Ovary (tissue), 9 donors: ENCODE measurements around the gene NPPA. TPM values are rescaled to one million over a fixed set of nuclear protein-coding genes. Genes with fewer than 3 reads are reported as not detected.

Experiments
- DNase-seq, 5 donors: peaks; one replicate each; pipeline ENCODE4 v3.0.0-alpha.2; 2019 to 2020
- H3K27ac ChIP-seq, 2 donors: fragments of 200-600 bp; one replicate each; pipeline versions ENCODE4 v1.5.1 to v1.8.0; 2019 to 2022
- H3K27me3 ChIP-seq: fragments of 200-600 bp; one replicate; pipeline ENCODE4 v1.8.0; 2022
- H3K36me3 ChIP-seq: fragments of 200-600 bp; sonication (generic); one replicate; pipeline ENCODE4 v1.5.1; 2019
- H3K4me1 ChIP-seq: one replicate; pipeline ENCODE4 v1.8.1; 2013; ENCODE audit warnings: mild to moderate bottlenecking, moderate library complexity; ENCODE audit not compliant: insufficient read depth
- H3K4me3 ChIP-seq: fragments of 200-600 bp; sonication (generic); one replicate; pipeline ENCODE4 v1.5.1; 2017
- H3K9me3 ChIP-seq, 2 donors: fragments of 200-600 bp in 1 of 2; sonication (generic) in 1 of 2; one replicate each; pipeline versions ENCODE4 v1.5.1 to v1.8.1; 2013 to 2019; ENCODE audit warnings: mild to moderate bottlenecking in 1 of 2, moderate library complexity in 1 of 2
- CTCF ChIP-seq, 3 donors: fragments of 450-650 bp in 2 of 3; fragments of 200-600 bp in 1 of 3; IDR thresholded peaks; one replicate each; pipeline versions ENCODE4 v1.5.1 to v1.8.0; 2016 to 2022; ENCODE audit warnings: antibody characterized with exemption in 3 of 3, mild to moderate bottlenecking in 1 of 3
- EP300 ChIP-seq: sonication (generic); formaldehyde crosslinking; IDR thresholded peaks from one replicate; pipeline ENCODE4 v1.6.1; 2017; ENCODE audit warnings: antibody characterized with exemption
- POLR2A ChIP-seq: fragments of 450-650 bp; IDR thresholded peaks from one replicate; pipeline ENCODE4 v1.6.1; 2017; ENCODE audit warnings: antibody characterized with exemption, mild to moderate bottlenecking, moderate library complexity
- WGBS, 3 donors: extraction: QIAGEN DNeasy Blood & Tissue Kit in 1 of 3; methylation state at CpG; one replicate each; pipeline versions ENCODE4 v1.1.5 to v1.1.7; 2013 to 2017; 5-methylcytosine and 5-hydroxymethylcytosine counted together
- intact Hi-C, 4 donors: fragments of 100-400 bp; cut with DNase I; formaldehyde crosslinking; loops; one replicate each; pipeline versions ENCODE4 v1.11.0 to v1.15.1; 2022 to 2023
- polyA plus RNA-seq, 2 donors: library from polyadenylated mRNA; stranded (reverse); fragments of 200-250 nt in 1 of 2; fragments of 350-450 nt in 1 of 2; fragmentation: Illumina TruSeq in 1 of 2; extraction: RNeasy Lipid Tissue Mini Kit (QIAGEN cat#74804) in 1 of 2; gene quantifications; one replicate each; pipeline ENCODE4 v1.2.3, GENCODE V29; 2013 to 2014
- total RNA-seq, 7 donors: library from RNA; depleted of rRNA in 2 of 7; stranded (reverse); fragments of >200 nt in 2 of 7; fragmentation: NEBNext Ultra II Directional in 3 of 7; extraction: Animal tissue kit (Norgen Biotek cat#: 25700) in 3 of 7; gene quantifications; one replicate each; pipeline versions ENCODE4 v1.1.0 to v1.2.4, GENCODE V29; 2016 to 2023
- donor health status: DM: no; HTN: no; CAD: no; lungs with moderate emphysema.
- donor health status: DM: no; HTN: no; CAD: no.
- donor health status: Bipolar disorder and iron deficiency.
- donor health status: DM: yes; HTN: yes; CAD: no.
- donor health status: DM: no; HTN: no; CAD: no.
- donor health status: DM: yes; HTN: yes; CAD: no.

Gene NPPA
- total and polyA plus RNA-seq, 9 donors: 0.83 to 2.5 (median 0.96) TPM; not detected in 4

DNA sequence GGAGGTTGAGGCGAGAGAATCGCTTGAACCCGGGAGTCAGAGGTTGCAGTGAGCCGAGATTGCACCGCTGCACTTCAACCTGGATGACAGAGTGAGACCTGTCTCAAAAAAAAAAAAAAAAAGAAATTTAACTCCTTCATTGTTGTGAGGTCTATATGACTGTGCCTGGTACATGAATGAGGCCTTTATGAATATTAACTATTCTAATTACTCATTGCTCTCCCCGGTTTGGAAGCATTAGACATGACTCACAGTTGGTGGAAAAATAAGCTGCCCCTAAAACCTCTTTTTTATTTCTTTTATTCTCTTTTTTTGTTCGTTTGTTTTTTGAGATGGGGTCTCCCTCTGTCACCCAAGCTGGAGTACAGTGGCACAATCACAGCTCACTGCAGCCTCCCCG, 7.8 kb upstream of the NPPA start:
- intact Hi-C loops: loop anchor here in 1 of 4 donors (10.0 kb wide), 1 partner anchor 239 kb away; no protein-coding TSS in a partner anchor
- Histone ChIP-seq H3K4me3 (no peak overlapping the region), H3K36me3 (no peaks in the 10 kb centered on the region), H3K27ac (no peak overlapping the region), H3K4me1 (no peaks in the 10 kb centered on the region), H3K9me3 (no peaks in the 10 kb centered on the region), H3K27me3 (no peaks in the 10 kb centered on the region)
- no peak for TF ChIP-seq POLR2A
- TF ChIP-seq EP300: no peak
- TF ChIP-seq CTCF (IDR thresholded peaks at IDR 0.05): no peak
- WGBS, 3 donors: 68 to 72% (median 69%) methylated on average over 8 of the region's 8 CpGs
- DNase-seq: no peak

DNA sequence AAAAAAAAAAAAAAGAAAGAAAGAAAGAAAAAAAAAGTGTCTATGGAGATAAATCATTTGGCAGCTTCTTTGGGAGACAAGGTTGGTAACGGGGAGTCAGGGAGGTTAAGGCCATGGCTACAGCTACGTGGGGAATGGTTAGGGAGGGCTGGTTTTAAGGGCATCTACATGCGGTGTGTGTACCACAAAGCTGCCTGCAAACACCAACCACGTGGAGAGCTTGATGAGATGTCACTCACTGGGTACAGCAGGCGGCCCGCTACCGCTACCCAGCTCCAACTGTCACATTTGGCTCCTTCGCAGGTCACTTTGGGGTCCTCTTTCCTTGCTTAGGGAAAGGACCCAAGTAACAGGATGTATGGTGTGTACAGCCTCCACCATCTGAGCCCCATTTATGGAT, 6.9 kb upstream of the NPPA start:
- DNase-seq: no peak
- intact Hi-C loops: loop anchor here in 1 of 4 donors (10.0 kb wide), 1 partner anchor 240 kb away; no protein-coding TSS in a partner anchor
- Histone ChIP-seq H3K4me1 (no peaks in the 10 kb centered on the region), H3K9me3 (no peaks in the 10 kb centered on the region), H3K4me3 (no peak overlapping the region), H3K36me3 (no peaks in the 10 kb centered on the region), H3K27ac (no peak overlapping the region), H3K27me3 (no peaks in the 10 kb centered on the region)
- WGBS, 3 donors: 36 to 40% (median 40%) methylated on average over 8 of the region's 8 CpGs
- TF ChIP-seq EP300 (no peak), CTCF (IDR thresholded peaks at IDR 0.05) (no peak), POLR2A (no peak)

DNA sequence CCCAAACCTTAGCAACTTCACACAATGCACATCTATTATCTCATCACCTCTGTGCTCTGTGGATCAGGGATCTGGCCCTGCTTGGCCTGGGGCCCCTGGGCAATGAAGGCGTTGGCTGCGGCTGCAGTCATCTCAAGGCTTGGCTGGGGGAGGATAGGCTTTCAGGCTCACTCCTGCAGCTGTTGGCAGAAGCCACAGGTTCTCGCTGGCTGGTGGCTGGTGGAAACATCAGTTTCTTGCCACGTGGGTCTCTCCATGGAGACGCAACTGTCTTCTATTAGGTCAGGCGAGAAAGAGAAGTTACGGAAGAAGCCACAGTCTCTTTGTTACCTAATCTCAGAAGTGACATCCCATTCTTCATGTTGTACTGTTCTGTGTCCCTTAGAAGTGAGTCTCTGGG, 3.6 kb upstream of the NPPA start:
- WGBS, 3 donors: 58 to 68% (median 59%) methylated on average over 7 of the region's 7 CpGs
- DNase-seq: no peak
- no peaks in the 10 kb centered on the region for H3K4me1 ChIP-seq
- no peaks in the 10 kb centered on the region for H3K27me3 ChIP-seq
- intact Hi-C loops: loop anchor here in 1 of 4 donors (10.0 kb wide), 1 partner anchor 244 kb away; no protein-coding TSS in a partner anchor
- H3K27ac ChIP-seq: no peak overlapping the region
- no peaks in the 10 kb centered on the region for H3K36me3 ChIP-seq
- no peak for TF ChIP-seq EP300
- TF ChIP-seq CTCF (IDR thresholded peaks at IDR 0.05): no peak
- TF ChIP-seq POLR2A: no peak
- no peaks in the 10 kb centered on the region for H3K9me3 ChIP-seq
- no peak overlapping the region for H3K4me3 ChIP-seq

DNA sequence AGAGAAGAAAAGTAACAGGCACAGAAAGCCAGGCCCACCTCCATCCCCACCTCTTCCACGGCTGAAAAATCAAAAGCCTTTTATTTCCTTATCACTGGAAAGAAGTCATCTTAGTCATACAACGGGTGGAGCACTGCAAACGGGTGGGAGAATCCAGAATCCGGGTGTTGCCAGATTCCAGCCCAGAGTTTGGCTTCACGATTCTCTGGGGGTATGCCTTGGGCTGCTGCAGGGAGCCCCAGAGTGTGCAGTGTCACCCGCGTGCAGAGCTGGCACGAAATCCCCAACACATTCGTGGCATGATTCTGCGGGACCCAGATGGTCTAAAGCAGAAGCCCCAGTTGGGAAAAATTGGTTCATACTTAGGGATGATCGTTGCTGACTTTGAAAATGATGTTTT, 2.6 kb upstream of the NPPA start:
- no peaks in the 10 kb centered on the region for H3K9me3 ChIP-seq
- WGBS, 3 donors: 43 to 54% (median 43%) methylated on average over 11 of the region's 11 CpGs
- no peak for TF ChIP-seq CTCF (IDR thresholded peaks at IDR 0.05)
- no peaks in the 10 kb centered on the region for H3K36me3 ChIP-seq
- DNase-seq: no peak
- intact Hi-C loops: loop anchor here in 1 of 4 donors (10.0 kb wide), 1 partner anchor 245 kb away; no protein-coding TSS in a partner anchor
- H3K4me1 ChIP-seq: no peaks in the 10 kb centered on the region
- no peaks in the 10 kb centered on the region for H3K27me3 ChIP-seq
- no peak overlapping the region for H3K27ac ChIP-seq
- H3K4me3 ChIP-seq: no peak overlapping the region
